ENCODE measurements around the gene FSIP1.

DNA sequence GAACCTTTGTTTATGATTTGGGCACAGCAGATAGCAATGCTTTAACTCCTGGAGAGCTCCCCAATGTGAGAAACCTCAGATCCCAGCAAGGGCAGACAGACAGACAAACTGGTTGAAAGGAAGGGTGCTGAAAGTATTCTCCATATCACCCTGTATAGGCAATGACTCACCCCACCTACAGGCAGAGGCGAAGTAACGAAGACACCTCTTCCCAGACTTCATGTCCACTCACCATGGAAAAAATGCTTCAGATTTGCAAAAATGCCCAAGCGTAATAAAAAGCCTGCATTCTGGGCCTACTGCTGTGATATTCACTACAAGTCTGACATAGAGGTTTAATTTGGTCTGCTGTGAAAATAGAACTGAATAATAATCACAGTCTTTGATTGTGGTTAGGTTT lies 151.3 kb downstream of the FSIP1 start:
- TF ChIP-seq, protein P1, sequence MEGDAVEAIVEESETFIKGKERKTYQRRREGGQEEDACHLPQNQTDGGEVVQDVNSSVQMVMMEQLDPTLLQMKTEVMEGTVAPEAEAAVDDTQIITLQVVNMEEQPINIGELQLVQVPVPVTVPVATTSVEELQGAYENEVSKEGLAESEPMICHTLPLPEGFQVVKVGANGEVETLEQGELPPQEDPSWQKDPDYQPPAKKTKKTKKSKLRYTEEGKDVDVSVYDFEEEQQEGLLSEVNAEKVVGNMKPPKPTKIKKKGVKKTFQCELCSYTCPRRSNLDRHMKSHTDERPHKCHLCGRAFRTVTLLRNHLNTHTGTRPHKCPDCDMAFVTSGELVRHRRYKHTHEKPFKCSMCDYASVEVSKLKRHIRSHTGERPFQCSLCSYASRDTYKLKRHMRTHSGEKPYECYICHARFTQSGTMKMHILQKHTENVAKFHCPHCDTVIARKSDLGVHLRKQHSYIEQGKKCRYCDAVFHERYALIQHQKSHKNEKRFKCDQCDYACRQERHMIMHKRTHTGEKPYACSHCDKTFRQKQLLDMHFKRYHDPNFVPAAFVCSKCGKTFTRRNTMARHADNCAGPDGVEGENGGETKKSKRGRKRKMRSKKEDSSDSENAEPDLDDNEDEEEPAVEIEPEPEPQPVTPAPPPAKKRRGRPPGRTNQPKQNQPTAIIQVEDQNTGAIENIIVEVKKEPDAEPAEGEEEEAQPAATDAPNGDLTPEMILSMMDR (IDR thresholded peaks at IDR 0.05; ENCODE audit: low read length) = no peak
- TF ChIP-seq EZH2 (IDR thresholded peaks at IDR 0.05; ENCODE audit: borderline replicate concordance, low read length) = no peak
